HUES64 (cell line): ENCODE results near the gene SGIP1. TPM values are rescaled to one million over a fixed set of nuclear protein-coding genes. Genes with fewer than 3 reads are reported as not detected.
A peak's percentile ranks its signal among the peaks of the same experiment; 100 is the strongest.

ENCODE experiments used
- H3K27ac ChIP-seq: 2 replicates; pipeline ENCODE4 v1.7.0; 2013; ENCODE audit warnings: low read depth, low read length, inconsistent platforms
- H3K27me3 ChIP-seq: 2 replicates; pipeline ENCODE4 v1.6.1; 2013; ENCODE audit warnings: mild to moderate bottlenecking, low read length; ENCODE audit not compliant: insufficient read depth
- H3K36me3 ChIP-seq: 2 replicates; pipeline ENCODE4 v1.6.1; 2013; ENCODE audit warnings: mild to moderate bottlenecking, low read length; ENCODE audit not compliant: insufficient read depth
- H3K4me1 ChIP-seq: 2 replicates; pipeline ENCODE4 v1.6.1; 2013; ENCODE audit warnings: mild to moderate bottlenecking, low read length, moderate library complexity; ENCODE audit not compliant: insufficient read depth
- H3K4me3 ChIP-seq: 2 replicates; pipeline ENCODE4 v1.5.1; 2013; ENCODE audit warnings: mild to moderate bottlenecking, low read length, moderate library complexity
- H3K9ac ChIP-seq: 2 replicates; pipeline ENCODE4 v1.6.1; 2013; ENCODE audit warnings: mild to moderate bottlenecking, low read depth, low read length
- H3K9me3 ChIP-seq: 2 replicates; pipeline ENCODE4 v1.6.1; 2013; ENCODE audit warnings: low read depth, low read length; ENCODE audit not compliant: insufficient read depth
- WGBS: fragments of 150-250, 120-280 bp; methylation state at CpG from one replicate; pipeline ENCODE4 v1.1.7; 2013; ENCODE audit warnings: missing lambda C conversion rate; 5-methylcytosine and 5-hydroxymethylcytosine counted together
- polyA plus RNA-seq, 2 experiments: library from polyadenylated mRNA; stranded (reverse); fragments of 50-300 nt; gene quantifications; one replicate each; pipeline ENCODE4 v1.2.3, GENCODE V29; 2013

The SGIP1 gene
- polyA plus RNA-seq (2013, experiment 1 of 2): 0.80 TPM
- polyA plus RNA-seq (2013, experiment 2 of 2): 1.5 TPM

- no peaks in the 10 kb centered on the region for H3K36me3 ChIP-seq
- H3K4me1 ChIP-seq: peaks cover 15% of the 10 kb centered on the region
- H3K27me3 ChIP-seq: peaks cover 40% of the 10 kb centered on the region
- H3K4me3 ChIP-seq: peak within 1 kb of the TSS; percentile 69
- peak within 1 kb of the TSS; percentile 22; the same call in 1 of the 2 replicates for H3K9ac ChIP-seq
- no peaks in the 10 kb centered on the region for H3K9me3 ChIP-seq
- WGBS: 19% methylated on average over 25 of the region's 25 CpGs
- H3K27ac ChIP-seq: no peak within 1 kb of the TSS
These were observed at the start of gene SGIP1 for GRCh38 chr1:66533804-66534740. TSS of gene SGIP1 (plus strand) at chr1:66534153. CDS start at chr1:66534359, 206 bp downstream.

- H3K27me3 ChIP-seq: no peaks in the 10 kb centered on the region
- H3K9me3 ChIP-seq: no peaks in the 10 kb centered on the region
- WGBS: 81% methylated on average over 2 of the region's 2 CpGs
- H3K27ac ChIP-seq: no peak overlapping the region
- H3K4me3 ChIP-seq: no peak overlapping the region
- H3K4me1 ChIP-seq: no peaks in the 10 kb centered on the region
- H3K9ac ChIP-seq: no peak overlapping the region
- H3K36me3 ChIP-seq: no peaks in the 10 kb centered on the region
These were observed 44.8 kb upstream of the SGIP1 start for GRCh38 chr1:66489151-66489550.

GRCh38 chr1:66489972-66490601, 43.9 kb upstream of the SGIP1 start:
- no peaks in the 10 kb centered on the region for H3K4me1 ChIP-seq
- no peak overlapping the region for H3K27ac ChIP-seq

GRCh38 chr1:66490816-66491215, 43.1 kb upstream of the SGIP1 start:
- Histone ChIP-seq H3K27me3 (no peaks in the 10 kb centered on the region), H3K9ac (no peak overlapping the region), H3K9me3 (no peaks in the 10 kb centered on the region), H3K36me3 (no peaks in the 10 kb centered on the region), H3K4me3 (no peak overlapping the region), H3K27ac (no peak overlapping the region), H3K4me1 (no peaks in the 10 kb centered on the region)
- WGBS: 94% methylated on average over 2 of the region's 2 CpGs

More at GRCh38 chr1:66489972-66490601, 43.9 kb upstream of the SGIP1 start:
- WGBS: 71% methylated on average over 2 of the region's 2 CpGs
- Histone ChIP-seq H3K4me3 (no peak overlapping the region), H3K36me3 (no peaks in the 10 kb centered on the region), H3K27me3 (no peaks in the 10 kb centered on the region), H3K9ac (no peak overlapping the region), H3K9me3 (no peaks in the 10 kb centered on the region)

GRCh38 chr1:66492424-66492823, 41.5 kb upstream of the SGIP1 start:
- Histone ChIP-seq H3K9ac (no peak overlapping the region), H3K36me3 (no peaks in the 10 kb centered on the region), H3K27me3 (no peaks in the 10 kb centered on the region), H3K9me3 (no peaks in the 10 kb centered on the region), H3K4me1 (no peaks in the 10 kb centered on the region), H3K27ac (no peak overlapping the region), H3K4me3 (no peak overlapping the region)
- 100% methylated on average over 1 of the region's 1 CpG for WGBS

- Histone ChIP-seq H3K27ac (no peak overlapping the region), H3K27me3 (no peaks in the 10 kb centered on the region), H3K36me3 (no peaks in the 10 kb centered on the region), H3K4me3 (no peak overlapping the region), H3K4me1 (no peaks in the 10 kb centered on the region), H3K9me3 (no peaks in the 10 kb centered on the region), H3K9ac (no peak overlapping the region)
- WGBS: 91% methylated on average over 2 of the region's 2 CpGs
These were observed 40.2 kb upstream of the SGIP1 start for GRCh38 chr1:66493731-66494130.

GRCh38 chr1:66494482-66494881, 39.5 kb upstream of the SGIP1 start:
- Histone ChIP-seq H3K4me1 (no peaks in the 10 kb centered on the region), H3K36me3 (no peaks in the 10 kb centered on the region)
- 89% methylated on average over 1 of the region's 1 CpG for WGBS

GRCh38 chr1:66495495-66495894, 38.5 kb upstream of the SGIP1 start:
- Histone ChIP-seq H3K36me3 (no peaks in the 10 kb centered on the region), H3K9ac (no peak overlapping the region), H3K27ac (no peak overlapping the region), H3K4me3 (no peak overlapping the region), H3K4me1 (no peaks in the 10 kb centered on the region), H3K9me3 (no peaks in the 10 kb centered on the region), H3K27me3 (no peaks in the 10 kb centered on the region)
- 96% methylated on average over 1 of the region's 1 CpG for WGBS

More at GRCh38 chr1:66494482-66494881, 39.5 kb upstream of the SGIP1 start:
- Histone ChIP-seq H3K9ac (no peak overlapping the region), H3K4me3 (no peak overlapping the region), H3K27me3 (no peaks in the 10 kb centered on the region), H3K9me3 (no peaks in the 10 kb centered on the region), H3K27ac (no peak overlapping the region)

GRCh38 chr1:66497910-66498309, 36.0 kb upstream of the SGIP1 start:
- H3K4me1 ChIP-seq: no peaks in the 10 kb centered on the region
- H3K27me3 ChIP-seq: no peaks in the 10 kb centered on the region
- no peak overlapping the region for H3K27ac ChIP-seq
- 78% methylated on average over 3 of the region's 3 CpGs for WGBS
- H3K9ac ChIP-seq: no peak overlapping the region
- no peaks in the 10 kb centered on the region for H3K9me3 ChIP-seq
- H3K4me3 ChIP-seq: no peak overlapping the region
- no peaks in the 10 kb centered on the region for H3K36me3 ChIP-seq

- Histone ChIP-seq H3K9me3 (no peaks in the 10 kb centered on the region), H3K9ac (no peak overlapping the region), H3K27ac (no peak overlapping the region), H3K36me3 (no peaks in the 10 kb centered on the region), H3K4me1 (no peaks in the 10 kb centered on the region), H3K4me3 (no peak overlapping the region), H3K27me3 (no peaks in the 10 kb centered on the region)
- WGBS: no CpG with 5 or more reads among the region's 1 CpG
These were observed 33.7 kb upstream of the SGIP1 start for GRCh38 chr1:66500301-66500700.

GRCh38 chr1:66502086-66502485, 31.9 kb upstream of the SGIP1 start:
- no peak overlapping the region for H3K4me3 ChIP-seq
- H3K9ac ChIP-seq: no peak overlapping the region
- H3K27ac ChIP-seq: no peak overlapping the region
- no peaks in the 10 kb centered on the region for H3K27me3 ChIP-seq
- H3K4me1 ChIP-seq: no peaks in the 10 kb centered on the region
- WGBS: 78% methylated on average over 1 of the region's 1 CpG
- H3K36me3 ChIP-seq: no peaks in the 10 kb centered on the region
- no peaks in the 10 kb centered on the region for H3K9me3 ChIP-seq
